DND-41 (cell line): ENCODE measurements around the gene DNAH11.

ENCODE experiments used
- ATAC-seq: fragments of 200-7000 bp; cut with Tn5 transposase; 3 replicates; pipeline ENCODE4 v1.9.1; 2021; ENCODE audit warnings: low read depth; ENCODE audit not compliant: insufficient read depth
- DNase-seq: peaks from one replicate; pipeline ENCODE4 v3.0.0-alpha.2; 2020
- H2AFZ ChIP-seq: 2 replicates; pipeline ENCODE4 v1.6.0; 2012; ENCODE audit warnings: low read depth, low read length
- H3K27ac ChIP-seq: 2 replicates; pipeline ENCODE4 v1.5.1; 2012; ENCODE audit warnings: low read length, inconsistent platforms
- H3K27me3 ChIP-seq: fragments of 200-600 bp; sonication (generic); 2 replicates; pipeline ENCODE4 v1.6.0; 2012; ENCODE audit warnings: low read length, mild to moderate bottlenecking, inconsistent platforms; ENCODE audit not compliant: insufficient read depth, poor library complexity
- H3K36me3 ChIP-seq: 2 replicates; pipeline ENCODE4 v1.5.1; 2012; ENCODE audit warnings: low read length, inconsistent platforms; ENCODE audit not compliant: insufficient read depth
- H3K4me1 ChIP-seq: 2 replicates; pipeline ENCODE4 v1.5.1; 2012; ENCODE audit warnings: mild to moderate bottlenecking, low read length; ENCODE audit not compliant: insufficient read depth
- H3K4me2 ChIP-seq: 2 replicates; pipeline ENCODE4 v1.6.0; 2012; ENCODE audit warnings: mild to moderate bottlenecking, moderate library complexity, low read length, inconsistent platforms; ENCODE audit not compliant: insufficient read depth
- H3K4me3 ChIP-seq, 2 experiments: fragments of 200-600 bp in 1 of 2; shearing (Covaris generic) in 1 of 2; 2 replicates each; pipeline ENCODE4 v1.5.1; 2012 to 2016; ENCODE audit warnings: inconsistent platforms in 2 of 2, low read length in 2 of 2, mild to moderate bottlenecking in 2 of 2, low read depth in 1 of 2, moderate library complexity in 1 of 2
- H3K79me2 ChIP-seq: 2 replicates; pipeline ENCODE4 v1.6.0; 2012; ENCODE audit warnings: low read length, inconsistent platforms; ENCODE audit not compliant: insufficient read depth
- H3K9ac ChIP-seq: 2 replicates; pipeline ENCODE4 v1.6.0; 2012; ENCODE audit warnings: low read depth, mild to moderate bottlenecking, inconsistent platforms, low read length, moderate library complexity
- H3K9me3 ChIP-seq: 2 replicates; pipeline ENCODE4 v1.5.1; 2012; ENCODE audit warnings: low read length, moderate library complexity, mild to moderate bottlenecking, inconsistent platforms; ENCODE audit not compliant: insufficient read depth, severe bottlenecking
- H4K20me1 ChIP-seq: 2 replicates; pipeline ENCODE4 v1.6.0; 2012; ENCODE audit warnings: low read length; ENCODE audit not compliant: insufficient read depth
- CTCF ChIP-seq: IDR thresholded peaks from 2 replicates; pipeline ENCODE4 v1.5.1; 2012; ENCODE audit warnings: borderline replicate concordance, low read length, moderate library complexity, mild to moderate bottlenecking; ENCODE audit not compliant: poor library complexity, severe bottlenecking; ENCODE audit errors: extremely low read depth
- EZH2 ChIP-seq: IDR thresholded peaks from 3 replicates; pipeline ENCODE4 v1.6.1; 2012; ENCODE audit warnings: borderline replicate concordance, low read depth, mild to moderate bottlenecking, moderate library complexity, low read length, inconsistent platforms; ENCODE audit not compliant: severe bottlenecking

DNAH11 gene

GRCh38 chr7:21500117-21500832 is 42.6 kb upstream of the DNAH11 start:
- no peak overlapping the region for H3K4me3 ChIP-seq
- TF ChIP-seq EZH2 (no peak), CTCF (no peak)
- no peak overlapping the region for H3K4me2 ChIP-seq
- no peaks in the 10 kb centered on the region for H3K79me2 ChIP-seq
- H2AFZ ChIP-seq, result no peak overlapping the region
- no peak overlapping the region for H3K9ac ChIP-seq
- H3K27ac ChIP-seq, result no peak overlapping the region
- peaks cover 6% of the 10 kb centered on the region; the same call in 1 of the 2 replicates for H3K36me3 ChIP-seq
- H3K9me3 ChIP-seq, result peaks cover 11% of the 10 kb centered on the region
- no peak for DNase-seq
- ATAC-seq, result no peak
- no peaks in the 10 kb centered on the region for H3K27me3 ChIP-seq
- H3K4me1 ChIP-seq, result no peaks in the 10 kb centered on the region
- no peaks in the 10 kb centered on the region for H4K20me1 ChIP-seq

GRCh38 chr7:21504021-21504420 is 38.8 kb upstream of the DNAH11 start:
- ATAC-seq, result no peak
- H3K4me3 ChIP-seq, result no peak overlapping the region
- no peak overlapping the region for H3K27ac ChIP-seq
- H3K36me3 ChIP-seq, result peaks cover 27% of the 10 kb centered on the region
- DNase-seq, result no peak
- H3K79me2 ChIP-seq, result no peaks in the 10 kb centered on the region
- no peak overlapping the region for H2AFZ ChIP-seq
- peaks cover 34% of the 10 kb centered on the region for H3K9me3 ChIP-seq
- TF ChIP-seq CTCF, result no peak
- no peak for TF ChIP-seq EZH2
- no peaks in the 10 kb centered on the region for H4K20me1 ChIP-seq
- H3K9ac ChIP-seq, result no peak overlapping the region
- H3K4me1 ChIP-seq, result no peaks in the 10 kb centered on the region
- no peak overlapping the region for H3K4me2 ChIP-seq
- H3K27me3 ChIP-seq, result no peaks in the 10 kb centered on the region

- Histone ChIP-seq H3K9me3 (peaks cover 32% of the 10 kb centered on the region), H3K4me2 (no peak overlapping the region), H3K4me3 (no peak overlapping the region), H2AFZ (no peak overlapping the region), H3K4me1 (no peaks in the 10 kb centered on the region), H3K79me2 (no peaks in the 10 kb centered on the region), H4K20me1 (no peaks in the 10 kb centered on the region), H3K9ac (no peak overlapping the region), H3K36me3 (peaks cover 34% of the 10 kb centered on the region), H3K27ac (no peak overlapping the region), H3K27me3 (no peaks in the 10 kb centered on the region)
- DNase-seq (no peak), ATAC-seq (no peak)
- TF ChIP-seq EZH2, result no peak
- TF ChIP-seq CTCF, result peak; percentile 56
Measured at GRCh38 chr7:21507627-21508343, 35.1 kb upstream of the DNAH11 start.
